Mucosa of descending colon (tissue), 3 donors: Measurements from ENCODE around the gene CD2BP2. TPM values are rescaled to one million over a fixed set of nuclear protein-coding genes. Genes with fewer than 3 reads are reported as not detected.
A peak's percentile ranks its signal among the peaks of the same experiment; 100 is the strongest.

Source experiments
- ATAC-seq: fragments of 200-7000 bp; cut with Tn5 transposase; one replicate; pipeline ENCODE4 v1.9.1; 2020; ENCODE audit warnings: mild to moderate bottlenecking, moderate library complexity
- DNase-seq, 3 donors: peaks; one replicate each; pipeline ENCODE4 v3.0.0-alpha.2; 2020
- H3K36me3 ChIP-seq: fragments of 200-600 bp; one replicate; pipeline ENCODE4 v1.8.0; 2021; ENCODE audit warnings: low read depth, mild to moderate bottlenecking
- H3K4me1 ChIP-seq: fragments of 200-600 bp; one replicate; pipeline ENCODE4 v1.8.0; 2021; ENCODE audit warnings: low read depth, mild to moderate bottlenecking
- H3K4me3 ChIP-seq: fragments of 200-600 bp; one replicate; pipeline ENCODE4 v1.8.0; 2021; ENCODE audit warnings: mild to moderate bottlenecking
- H3K9me3 ChIP-seq: fragments of 200-600 bp; one replicate; pipeline ENCODE4 v1.8.0; 2021; ENCODE audit warnings: mild to moderate bottlenecking
- intact Hi-C, 2 donors: fragments of 100-400 bp; cut with DNase I in 1 of 2; cut with micrococcal nuclease in 1 of 2; formaldehyde crosslinking; loops; one replicate each; pipeline versions ENCODE4 v1.11.0 to v1.11.1; 2022; cut with DNase I, micrococcal nuclease
- long read RNA-seq, 2 donors: library from polyadenylated mRNA; unstranded; transcript quantifications; one replicate each; pipeline ENCODE4 v2.0.0, GENCODE V29; 2019 to 2021
- total RNA-seq, 3 donors: library from RNA; stranded (reverse); fragmentation: NEBNext Ultra II Directional in 2 of 3; extraction: Animal tissue kit (Norgen Biotek cat#: 25700) in 2 of 3; gene quantifications; one replicate each; pipeline versions ENCODE4 v1.2.1 to v1.2.4, GENCODE V29; 2021 to 2023
- TF ChIP-seq, protein P1 (sequence below): fragments of 200-600 bp; IDR thresholded peaks from one replicate; pipeline ENCODE4 v1.8.0; 2022; ENCODE audit warnings: antibody characterized with exemption, mild to moderate bottlenecking
- donor health status: DM: no; HTN: no; CAD: no; lungs with moderate emphysema.
- donor health status: DM: no; HTN: no; CAD: no.
- donor health status: DM: no; HTN: yes; CAD: no.

Gene CD2BP2
- 10 to 100 TPM; 53.4 to 57.9 (median 53.5) TPM for total RNA-seq
- long read RNA-seq, donor 1, transcript CD2BP2-201 (7 exons, 3,421 nt) = major isoform, 93 of 129 reads
- long read RNA-seq, donor 1, partial matches to known transcripts = 23 of 129 reads
- long read RNA-seq, donor 1, other reads (novel, unspliced or antisense) = 11 of 129 reads
- long read RNA-seq, donor 2, transcript CD2BP2-201 (7 exons, 3,421 nt) = major isoform, 55 of 69 reads
- long read RNA-seq, donor 2, transcript CD2BP2-203 (6 exons, 1,417 nt) = minor isoform, 5 of 69 reads
- long read RNA-seq, donor 2, partial matches to known transcripts = 5 of 69 reads
- long read RNA-seq, donor 2, other reads (novel, unspliced or antisense) = 4 of 69 reads

DNA sequence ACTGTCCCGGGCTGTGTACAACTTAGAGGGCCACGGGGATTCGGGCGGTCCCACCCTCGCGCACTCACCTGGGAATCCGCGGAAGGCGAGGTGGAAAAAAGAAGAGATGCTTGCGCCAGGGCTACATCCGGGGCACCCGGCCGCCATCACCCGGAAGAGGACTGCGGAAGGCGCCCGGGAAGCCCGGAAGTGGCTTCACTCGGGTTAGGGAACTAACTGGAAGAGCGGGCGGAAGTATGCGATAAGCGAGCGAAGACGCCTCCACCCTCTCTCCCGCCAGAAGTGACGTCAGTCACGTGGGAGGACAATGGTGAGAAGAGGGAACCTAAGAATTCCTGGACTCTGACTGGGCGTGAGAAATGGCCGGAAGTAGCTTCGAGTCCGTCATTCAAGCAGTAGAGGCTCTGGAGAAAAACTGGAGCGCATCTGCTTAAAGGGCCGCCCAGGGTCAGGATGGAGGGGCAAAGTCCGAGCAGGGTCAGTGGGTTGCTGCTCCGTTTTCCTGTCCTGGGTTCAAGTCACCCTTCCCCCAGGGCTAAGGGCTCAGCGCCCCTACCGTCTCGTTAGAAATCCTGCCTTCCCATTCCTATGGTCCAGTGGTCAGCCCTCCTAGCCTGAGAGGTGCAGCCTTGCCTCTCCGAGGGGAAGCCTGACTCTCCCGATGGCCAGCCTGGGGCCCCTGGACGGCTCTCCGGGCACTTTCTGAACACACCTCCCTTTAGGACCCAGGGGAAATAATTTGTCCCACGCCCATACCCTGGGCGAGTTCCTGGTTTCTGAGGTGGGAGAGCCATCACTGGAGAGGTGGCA, at the start of gene CD2BP2:
CD2BP2 (minus strand) TSS at position 165 of the 810 bp plus-strand sequence. CDS start 627 bp downstream, outside the sequence.
- peaks cover 6% of the 10 kb centered on the region for H3K36me3 ChIP-seq
- TF ChIP-seq, protein P1, sequence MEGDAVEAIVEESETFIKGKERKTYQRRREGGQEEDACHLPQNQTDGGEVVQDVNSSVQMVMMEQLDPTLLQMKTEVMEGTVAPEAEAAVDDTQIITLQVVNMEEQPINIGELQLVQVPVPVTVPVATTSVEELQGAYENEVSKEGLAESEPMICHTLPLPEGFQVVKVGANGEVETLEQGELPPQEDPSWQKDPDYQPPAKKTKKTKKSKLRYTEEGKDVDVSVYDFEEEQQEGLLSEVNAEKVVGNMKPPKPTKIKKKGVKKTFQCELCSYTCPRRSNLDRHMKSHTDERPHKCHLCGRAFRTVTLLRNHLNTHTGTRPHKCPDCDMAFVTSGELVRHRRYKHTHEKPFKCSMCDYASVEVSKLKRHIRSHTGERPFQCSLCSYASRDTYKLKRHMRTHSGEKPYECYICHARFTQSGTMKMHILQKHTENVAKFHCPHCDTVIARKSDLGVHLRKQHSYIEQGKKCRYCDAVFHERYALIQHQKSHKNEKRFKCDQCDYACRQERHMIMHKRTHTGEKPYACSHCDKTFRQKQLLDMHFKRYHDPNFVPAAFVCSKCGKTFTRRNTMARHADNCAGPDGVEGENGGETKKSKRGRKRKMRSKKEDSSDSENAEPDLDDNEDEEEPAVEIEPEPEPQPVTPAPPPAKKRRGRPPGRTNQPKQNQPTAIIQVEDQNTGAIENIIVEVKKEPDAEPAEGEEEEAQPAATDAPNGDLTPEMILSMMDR = no peak
- H3K4me3 ChIP-seq = peak within 1 kb of the TSS; percentile 86
- peaks cover 16% of the 10 kb centered on the region for H3K4me1 ChIP-seq
- DNase-seq (peak; percentile 94 to 98 (median 97)), ATAC-seq (peak; percentile 91)
- no peaks in the 10 kb centered on the region for H3K9me3 ChIP-seq
- intact Hi-C loops = no loop called here

DNA sequence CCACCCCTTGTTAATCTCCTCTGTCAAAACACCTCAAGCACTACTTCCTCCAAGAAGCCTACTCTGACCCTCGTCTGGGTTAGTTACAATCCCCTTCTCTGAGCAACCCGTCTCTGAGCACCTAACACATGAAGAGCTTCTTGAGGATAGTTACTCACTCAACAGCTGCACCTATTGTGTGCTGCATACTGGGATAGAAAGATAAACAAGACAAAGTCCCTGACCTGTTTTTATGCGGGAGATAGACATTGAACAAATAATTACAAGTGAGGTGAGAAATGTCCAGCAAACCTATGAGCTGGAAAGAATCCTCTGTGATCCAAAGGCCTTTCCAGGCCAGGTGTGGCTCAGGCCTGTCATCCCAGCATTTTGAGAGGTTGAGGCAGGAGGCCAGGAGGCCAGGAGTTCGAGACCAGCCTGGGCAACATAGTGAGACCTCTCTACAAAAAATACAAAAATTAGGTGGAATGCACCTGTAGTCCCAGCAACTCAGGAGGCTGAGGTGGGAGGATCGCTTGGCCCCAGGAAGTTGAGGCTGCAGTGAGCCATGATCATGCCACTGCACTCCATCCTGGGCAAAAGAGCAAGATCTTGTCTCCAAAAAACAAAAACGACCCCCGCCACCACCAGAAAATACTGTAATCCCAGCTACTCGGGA, 46.8 kb upstream of the CD2BP2 start:
- peaks cover 2% of the 10 kb centered on the region for H3K4me1 ChIP-seq
- ATAC-seq (peak; percentile 12), DNase-seq (no peak)
- intact Hi-C loops = no loop called here
- TF ChIP-seq, protein P1 = no peak
- no peak overlapping the region for H3K4me3 ChIP-seq
- no peaks in the 10 kb centered on the region for H3K36me3 ChIP-seq
- no peaks in the 10 kb centered on the region for H3K9me3 ChIP-seq

DNA sequence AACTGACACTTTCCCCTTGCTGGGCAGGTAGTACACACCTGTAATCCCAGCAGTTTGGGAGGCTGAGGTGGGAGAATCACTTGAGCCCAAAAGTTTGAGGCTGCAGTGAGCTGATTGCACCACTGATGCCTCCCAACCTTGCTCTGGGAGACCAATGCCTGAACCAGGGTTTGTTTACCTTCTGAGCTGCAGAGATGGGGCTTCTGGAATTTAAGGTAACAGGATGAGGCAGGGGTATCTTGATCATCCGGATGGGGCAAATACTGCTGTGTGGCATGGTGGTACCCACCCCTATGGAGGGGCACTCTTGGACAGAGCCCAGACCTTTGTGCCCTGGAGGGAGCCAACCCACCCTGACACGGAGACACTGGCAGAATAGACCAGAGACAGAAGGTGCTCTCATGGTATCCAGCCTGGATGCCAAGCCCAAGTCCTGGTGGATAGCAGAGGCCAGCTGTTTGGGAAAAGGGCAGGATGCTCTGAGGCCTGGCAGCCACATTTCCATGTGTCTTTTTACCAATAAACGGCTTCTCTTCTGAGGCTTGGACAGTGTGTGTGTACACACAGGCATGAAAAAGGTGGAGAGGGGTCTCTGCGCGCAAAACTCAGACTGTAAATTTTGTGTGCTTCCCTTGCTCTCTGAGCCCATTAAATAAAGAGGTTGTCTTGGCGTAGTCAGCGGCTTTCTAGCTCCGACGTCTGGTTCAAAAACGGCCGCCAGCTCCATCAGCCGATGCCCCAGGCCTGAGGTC, 44.5 kb upstream of the CD2BP2 start:
- no peaks in the 10 kb centered on the region for H3K9me3 ChIP-seq
- H3K4me1 ChIP-seq = peaks cover 13% of the 10 kb centered on the region
- TF ChIP-seq, protein P1 = no peak
- H3K4me3 ChIP-seq = no peak overlapping the region
- intact Hi-C loops = no loop called here
- ATAC-seq = no peak
- no peak for DNase-seq
- H3K36me3 ChIP-seq = no peaks in the 10 kb centered on the region

DNA sequence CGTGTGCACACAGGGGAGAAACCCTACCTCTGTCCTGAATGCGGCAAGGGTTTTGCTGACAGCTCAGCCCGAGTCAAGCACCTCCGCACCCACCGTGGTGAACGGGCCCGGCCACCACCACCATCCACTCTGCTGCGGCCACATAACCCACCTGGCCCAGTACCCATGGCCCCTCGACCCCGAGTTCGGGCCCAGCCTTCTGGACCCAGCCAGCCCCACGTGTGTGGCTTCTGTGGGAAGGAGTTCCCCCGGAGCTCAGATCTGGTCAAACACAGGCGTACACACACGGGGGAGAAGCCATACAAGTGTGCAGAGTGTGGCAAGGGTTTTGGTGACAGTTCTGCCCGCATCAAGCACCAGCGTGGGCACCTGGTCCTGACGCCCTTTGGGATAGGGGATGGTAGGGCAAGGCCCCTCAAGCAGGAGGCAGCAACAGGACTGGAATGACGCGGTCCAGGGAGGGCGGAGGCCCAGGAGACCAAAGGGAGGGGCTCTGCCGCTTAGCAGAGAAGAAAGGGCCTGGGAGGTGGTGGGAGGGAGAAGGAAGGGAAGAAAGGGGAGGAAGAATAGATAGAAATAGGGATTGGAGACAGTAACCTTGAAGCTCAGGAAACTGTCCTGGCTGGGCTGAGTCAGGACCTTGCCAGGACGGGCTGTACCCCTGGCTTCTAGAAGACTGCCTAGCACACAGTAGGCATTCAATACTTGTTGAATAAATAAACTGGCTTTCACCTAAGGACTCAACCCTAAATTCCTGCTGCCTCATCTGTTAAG, 43.7 kb upstream of the CD2BP2 start:
- Histone ChIP-seq H3K9me3 (no peaks in the 10 kb centered on the region), H3K4me3 (no peak overlapping the region), H3K4me1 (peaks cover 13% of the 10 kb centered on the region), H3K36me3 (no peaks in the 10 kb centered on the region)
- TF ChIP-seq, protein P1 = no peak
- intact Hi-C loops = no loop called here
- DNase-seq (peak in 1 of 3 donors; percentile 55), ATAC-seq (no peak)
